Fibroblast of skin of scalp (primary cell): Measurements from ENCODE around the gene POC1A.

Source experiments
- DNase-seq: peaks from one replicate; pipeline ENCODE4 v3.0.0-alpha.2; 2013

POC1A gene

GRCh38 chr3:52097851-52098507, 56.2 kb downstream of the POC1A start:
- DNase-seq = no peak

- no peak for DNase-seq
Measured at GRCh38 chr3:52095990-52096775, 58.0 kb downstream of the POC1A start.

GRCh38 chr3:52094571-52095485, 59.4 kb downstream of the POC1A start:
- DNase-seq = no peak

GRCh38 chr3:52093756-52094545, 60.3 kb downstream of the POC1A start:
- DNase-seq = peak; percentile 89

- no peak for DNase-seq
Measured at GRCh38 chr3:52092891-52093290, 61.3 kb downstream of the POC1A start.

GRCh38 chr3:52092271-52092660, 62.0 kb downstream of the POC1A start:
- no peak for DNase-seq

- DNase-seq = peak; percentile 66
Measured at GRCh38 chr3:52091586-52092270, 62.5 kb downstream of the POC1A start.

GRCh38 chr3:52090933-52091468, 63.2 kb downstream of the POC1A start:
- peak; percentile 17 for DNase-seq

- DNase-seq = peak; percentile 96
Measured at GRCh38 chr3:52090131-52090932, 63.9 kb downstream of the POC1A start.

GRCh38 chr3:52089691-52090090, 64.5 kb downstream of the POC1A start:
- no peak for DNase-seq

GRCh38 chr3:52088445-52089367, 65.5 kb downstream of the POC1A start:
- DNase-seq = peak; percentile 20

GRCh38 chr3:52087731-52088130, 66.5 kb downstream of the POC1A start:
- no peak for DNase-seq

- DNase-seq = peak; percentile 63
Measured at GRCh38 chr3:52086976-52087663, 67.1 kb downstream of the POC1A start.

GRCh38 chr3:52086461-52086860, 67.8 kb downstream of the POC1A start:
- no peak for DNase-seq

- DNase-seq = no peak
Measured at GRCh38 chr3:52085681-52086282, 68.4 kb downstream of the POC1A start.

- DNase-seq = no peak
Measured at GRCh38 chr3:52084954-52085680, 69.1 kb downstream of the POC1A start.

- no peak for DNase-seq
Measured at GRCh38 chr3:52084216-52084945, 69.8 kb downstream of the POC1A start.
